Transverse colon (tissue), 3 donors: Measurements from ENCODE around the gene CCDC39.

ENCODE experiments used
- EP300 ChIP-seq: sonication (generic); formaldehyde crosslinking; IDR thresholded peaks from one replicate; pipeline ENCODE4 v1.6.1; 2017; ENCODE audit warnings: antibody characterized with exemption, low read depth
- TF ChIP-seq, protein P1 (sequence below), 5 experiments: fragments of 200-600 bp in 3 of 5; fragments of 450-650 bp in 2 of 5; sonication (generic) in 3 of 5; IDR thresholded peaks; 1 replicate in 2 of 5; 2 replicates in 3 of 5; pipeline ENCODE4 v1.5.1; 2016 to 2017; ENCODE audit warnings: antibody characterized with exemption in 5 of 5, inconsistent platforms in 3 of 5, mild to moderate bottlenecking in 2 of 5, moderate library complexity in 1 of 5

DNA sequence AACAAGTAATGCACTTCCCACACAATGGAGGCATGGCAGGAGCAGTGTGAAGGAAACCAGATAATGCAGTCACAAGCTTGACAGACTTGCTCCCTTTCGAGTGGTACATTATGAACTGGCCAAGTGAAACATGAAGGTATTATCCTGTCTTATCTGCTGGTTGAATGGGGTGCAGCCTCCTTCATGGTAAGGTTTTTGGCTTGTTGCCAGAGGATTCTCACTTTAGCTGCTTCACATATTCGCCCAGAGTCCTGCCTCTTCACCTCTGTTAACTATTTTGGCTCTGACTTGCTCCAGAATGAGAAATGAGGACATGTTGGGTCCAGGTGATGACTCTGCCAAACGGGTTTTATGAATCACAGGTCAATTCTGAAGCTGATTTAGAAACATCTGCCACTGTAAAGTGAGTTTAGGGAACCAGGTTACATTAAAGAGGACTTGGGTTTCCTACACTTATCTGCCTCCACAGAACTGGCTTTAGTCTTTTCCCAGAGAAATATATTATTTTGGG, 19.5 kb upstream of the CCDC39 start:
- TF ChIP-seq, protein P1, sequence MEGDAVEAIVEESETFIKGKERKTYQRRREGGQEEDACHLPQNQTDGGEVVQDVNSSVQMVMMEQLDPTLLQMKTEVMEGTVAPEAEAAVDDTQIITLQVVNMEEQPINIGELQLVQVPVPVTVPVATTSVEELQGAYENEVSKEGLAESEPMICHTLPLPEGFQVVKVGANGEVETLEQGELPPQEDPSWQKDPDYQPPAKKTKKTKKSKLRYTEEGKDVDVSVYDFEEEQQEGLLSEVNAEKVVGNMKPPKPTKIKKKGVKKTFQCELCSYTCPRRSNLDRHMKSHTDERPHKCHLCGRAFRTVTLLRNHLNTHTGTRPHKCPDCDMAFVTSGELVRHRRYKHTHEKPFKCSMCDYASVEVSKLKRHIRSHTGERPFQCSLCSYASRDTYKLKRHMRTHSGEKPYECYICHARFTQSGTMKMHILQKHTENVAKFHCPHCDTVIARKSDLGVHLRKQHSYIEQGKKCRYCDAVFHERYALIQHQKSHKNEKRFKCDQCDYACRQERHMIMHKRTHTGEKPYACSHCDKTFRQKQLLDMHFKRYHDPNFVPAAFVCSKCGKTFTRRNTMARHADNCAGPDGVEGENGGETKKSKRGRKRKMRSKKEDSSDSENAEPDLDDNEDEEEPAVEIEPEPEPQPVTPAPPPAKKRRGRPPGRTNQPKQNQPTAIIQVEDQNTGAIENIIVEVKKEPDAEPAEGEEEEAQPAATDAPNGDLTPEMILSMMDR (IDR thresholded peaks at IDR 0.05): no peak
- TF ChIP-seq EP300: no peak
